ENCODE data around the gene ARCN1. TPM values are rescaled to one million over a fixed set of nuclear protein-coding genes. Genes with fewer than 3 reads are reported as not detected.

The ARCN1 gene
- total and polyA plus RNA-seq, 2 donors from 2014 or later = 64.7 to 107 TPM

GRCh38 chr11:118615976-118616371, 43.8 kb downstream of the ARCN1 start:
- peaks cover 3 to 14% (median 8%) of the 10 kb centered on the region in 3 donors for H3K36me3 ChIP-seq (ENCODE audit: control insufficient read depth in 2 of 3, insufficient read depth in 3 of 3, low read length in 3 of 3)
- intact Hi-C loops (cut with DNase I) = no loop called here
- DNase-seq = peak in 4 of 5 donors; percentile 44 to 59 (median 52)
- no peak overlapping the region for H3K4me3 ChIP-seq (ENCODE audit: low read length in 3 of 3)
- FAIRE-seq = no peak
- no peaks in the 10 kb centered on the region for H3K27me3 ChIP-seq (ENCODE audit: control insufficient read depth, insufficient read depth, low read length)
- H3K9ac ChIP-seq (ENCODE audit: low read length in 3 of 3) = no peak overlapping the region
- H3K9me3 ChIP-seq (ENCODE audit: control insufficient read depth in 2 of 3, insufficient read depth in 1 of 3, low read length in 3 of 3) = no peaks in the 10 kb centered on the region
- peak overlapping the region in 1 of 2 donors; percentile 23 for H3K27ac ChIP-seq (ENCODE audit: low read depth in 2 of 2, low read length in 2 of 2)
- no peak for TF ChIP-seq CTCF (IDR thresholded peaks at IDR 0.05; ENCODE audit: borderline replicate concordance, extremely low read depth, insufficient read depth)
- H3K4me1 ChIP-seq (ENCODE audit: control insufficient read depth in 2 of 3, insufficient read depth in 2 of 3, low read depth in 1 of 3, low read length in 3 of 3) = peaks cover 17 to 68% (median 64%) of the 10 kb centered on the region in 3 donors

- intact Hi-C loops (cut with DNase I) = no loop called here
- DNase-seq = peak; percentile 64 to 87 (median 74)
- no peak for TF ChIP-seq CTCF (IDR thresholded peaks at IDR 0.05; ENCODE audit: borderline replicate concordance, extremely low read depth, insufficient read depth)
- Histone ChIP-seq H3K27me3 (ENCODE audit: control insufficient read depth, insufficient read depth, low read length) (no peaks in the 10 kb centered on the region), H3K36me3 (ENCODE audit: control insufficient read depth in 2 of 3, insufficient read depth in 3 of 3, low read length in 3 of 3) (peaks cover 3 to 14% (median 8%) of the 10 kb centered on the region in 3 donors), H3K4me1 (ENCODE audit: control insufficient read depth in 2 of 3, insufficient read depth in 2 of 3, low read depth in 1 of 3, low read length in 3 of 3) (peaks cover 15 to 77% (median 76%) of the 10 kb centered on the region in 3 donors), H3K9me3 (ENCODE audit: control insufficient read depth in 2 of 3, insufficient read depth in 1 of 3, low read length in 3 of 3) (no peaks in the 10 kb centered on the region), H3K4me3 (ENCODE audit: low read length in 3 of 3) (no peak overlapping the region), H3K27ac (ENCODE audit: low read depth in 2 of 2, low read length in 2 of 2) (peak overlapping the region; percentile 81 to 88), H3K9ac (ENCODE audit: low read length in 3 of 3) (peak overlapping the region in 1 of 3 donors; percentile 15)
- no peak for FAIRE-seq
Measured at GRCh38 chr11:118618115-118618990, 46.1 kb downstream of the ARCN1 start.

GRCh38 chr11:118618991-118619375, 46.8 kb downstream of the ARCN1 start:
- peak overlapping the region; percentile 81 to 88 for H3K27ac ChIP-seq (ENCODE audit: low read depth in 2 of 2, low read length in 2 of 2)
- H3K9me3 ChIP-seq (ENCODE audit: control insufficient read depth in 2 of 3, insufficient read depth in 1 of 3, low read length in 3 of 3) = no peaks in the 10 kb centered on the region
- DNase-seq = peak in 2 of 5 donors; percentile 42 to 63
- H3K27me3 ChIP-seq (ENCODE audit: control insufficient read depth, insufficient read depth, low read length) = no peaks in the 10 kb centered on the region
- no peak for TF ChIP-seq CTCF (IDR thresholded peaks at IDR 0.05; ENCODE audit: borderline replicate concordance, extremely low read depth, insufficient read depth)
- intact Hi-C loops (cut with DNase I) = no loop called here
- no peak for FAIRE-seq
- no peak overlapping the region for H3K4me3 ChIP-seq (ENCODE audit: low read length in 3 of 3)
- peaks cover 3 to 11% (median 8%) of the 10 kb centered on the region in 3 donors for H3K36me3 ChIP-seq (ENCODE audit: control insufficient read depth in 2 of 3, insufficient read depth in 3 of 3, low read length in 3 of 3)
- peak overlapping the region in 1 of 3 donors; percentile 15 for H3K9ac ChIP-seq (ENCODE audit: low read length in 3 of 3)
- peaks cover 15 to 79% (median 74%) of the 10 kb centered on the region in 3 donors for H3K4me1 ChIP-seq (ENCODE audit: control insufficient read depth in 2 of 3, insufficient read depth in 2 of 3, low read depth in 1 of 3, low read length in 3 of 3)
